Cardiac muscle cell (in vitro differentiated cells and primary cell): ENCODE measurements around the gene SEZ6L. TPM values are rescaled to one million over a fixed set of nuclear protein-coding genes. Genes with fewer than 3 reads are reported as not detected.

Source experiments
- DNase-seq, 2 donors: peaks; one replicate each; pipeline versions ENCODE4 v3.0.0 to v3.0.0-alpha.2; 2010 to 2017; ENCODE audit warnings: low read depth in 1 of 2, low spot score in 1 of 2
- H3K27ac ChIP-seq: fragments of 200-600 bp; sonication (generic); 2 replicates; pipeline ENCODE4 v1.5.1; 2016
- H3K27me3 ChIP-seq: fragments of 200-600 bp; sonication (generic); 2 replicates; pipeline ENCODE4 v1.6.0; 2016; ENCODE audit warnings: control low read depth
- H3K36me3 ChIP-seq: fragments of 200-600 bp; sonication (generic); 2 replicates; pipeline ENCODE4 v1.5.1; 2016; ENCODE audit warnings: control low read depth
- H3K4me1 ChIP-seq: fragments of 200-600 bp; sonication (generic); 2 replicates; pipeline ENCODE4 v1.8.1; 2017; ENCODE audit warnings: low read depth, mild to moderate bottlenecking, mixed run types
- H3K4me3 ChIP-seq: fragments of 200-600 bp; sonication (generic); 2 replicates; pipeline ENCODE4 v1.5.1; 2016; ENCODE audit warnings: mild to moderate bottlenecking
- H3K9me3 ChIP-seq: fragments of 200-600 bp; sonication (generic); 2 replicates; pipeline ENCODE4 v1.5.1; 2017; ENCODE audit warnings: low read depth, mild to moderate bottlenecking, control low read depth
- CTCF ChIP-seq: IDR thresholded peaks from 2 replicates; pipeline ENCODE4 v1.5.1; 2012; ENCODE audit warnings: low read depth, mild to moderate bottlenecking, low read length
- polyA plus RNA-seq: library from polyadenylated mRNA; unstranded; fragments of >200 nt; fragmentation: Nextera tagmentation; extraction: Ambion mirVana; gene quantifications from 2 replicates; pipeline ENCODE4 v1.2.1, GENCODE V29; 2016
- total RNA-seq: library from RNA; depleted of rRNA; stranded (reverse); fragments of >200 nt; gene quantifications from 2 replicates; pipeline ENCODE4 v1.2.3, GENCODE V29; 2016

The SEZ6L gene
- total and polyA plus RNA-seq, 2 experiments from 2014 or later: 0.12 TPM; not detected in 1

GRCh38 chr22:26382782-26383181 lies 213.5 kb downstream of the SEZ6L start:
- Histone ChIP-seq H3K4me3 (no peak overlapping the region), H3K27me3 (peaks cover 2% of the 10 kb centered on the region), H3K36me3 (no peaks in the 10 kb centered on the region), H3K4me1 (no peaks in the 10 kb centered on the region), H3K9me3 (no peaks in the 10 kb centered on the region), H3K27ac (no peak overlapping the region)
- no peak for DNase-seq
- TF ChIP-seq CTCF: no peak

GRCh38 chr22:26383968-26384556 lies 214.8 kb downstream of the SEZ6L start:
- H3K36me3 ChIP-seq: no peaks in the 10 kb centered on the region
- H3K4me3 ChIP-seq: no peak overlapping the region
- no peak for DNase-seq
- no peaks in the 10 kb centered on the region for H3K4me1 ChIP-seq
- no peaks in the 10 kb centered on the region for H3K9me3 ChIP-seq
- H3K27ac ChIP-seq: no peak overlapping the region
- no peak for TF ChIP-seq CTCF
- peaks cover 2% of the 10 kb centered on the region for H3K27me3 ChIP-seq

- H3K4me3 ChIP-seq: no peak overlapping the region
- H3K9me3 ChIP-seq: no peaks in the 10 kb centered on the region
- no peak for DNase-seq
- H3K36me3 ChIP-seq: no peaks in the 10 kb centered on the region
- H3K27ac ChIP-seq: no peak overlapping the region
- no peak for TF ChIP-seq CTCF
- H3K4me1 ChIP-seq: no peaks in the 10 kb centered on the region
- H3K27me3 ChIP-seq: peaks cover 2% of the 10 kb centered on the region
Measured at GRCh38 chr22:26385164-26385563, 215.9 kb downstream of the SEZ6L start.

GRCh38 chr22:26389125-26389524 lies 219.9 kb downstream of the SEZ6L start:
- Histone ChIP-seq H3K27ac (no peak overlapping the region), H3K9me3 (no peaks in the 10 kb centered on the region), H3K27me3 (no peaks in the 10 kb centered on the region), H3K36me3 (no peaks in the 10 kb centered on the region), H3K4me3 (no peak overlapping the region), H3K4me1 (no peaks in the 10 kb centered on the region)
- TF ChIP-seq CTCF: no peak
- no peak for DNase-seq

GRCh38 chr22:26391091-26391490 lies 221.8 kb downstream of the SEZ6L start:
- no peaks in the 10 kb centered on the region for H3K36me3 ChIP-seq
- no peak overlapping the region for H3K27ac ChIP-seq
- H3K9me3 ChIP-seq: no peaks in the 10 kb centered on the region
- no peak overlapping the region for H3K4me3 ChIP-seq
- H3K4me1 ChIP-seq: no peaks in the 10 kb centered on the region
- no peak for DNase-seq
- no peak for TF ChIP-seq CTCF
- no peaks in the 10 kb centered on the region for H3K27me3 ChIP-seq
